GM10266 (cell line): ENCODE measurements around the gene CIART.

Experiments used
- DNase-seq: peaks from one replicate; pipeline ENCODE4 v3.0.0; 2012; ENCODE audit errors: extremely low spot score
- CTCF ChIP-seq: IDR thresholded peaks from 2 replicates; pipeline ENCODE4 v1.5.1; 2012; ENCODE audit warnings: mild to moderate bottlenecking, low read depth; ENCODE audit not compliant: control insufficient read depth, insufficient read depth; ENCODE audit errors: missing control alignments

Gene CIART

GRCh38 chr1:150256554-150257341 lies 25.6 kb upstream of the CIART start:
- no peak for TF ChIP-seq CTCF
- no peak for DNase-seq

- no peak for TF ChIP-seq CTCF
- DNase-seq, result no peak
These were observed 24.4 kb upstream of the CIART start, which contains the start of gene CA14 for GRCh38 chr1:150257624-150258585. CA14 (plus strand) TSS chr1:150257774; CDS start chr1:150258129, 355 bp downstream.

GRCh38 chr1:150259217-150259616 lies 23.1 kb upstream of the CIART start:
- no peak for TF ChIP-seq CTCF
- no peak for DNase-seq

GRCh38 chr1:150259758-150260669 lies 22.3 kb upstream of the CIART start:
- TF ChIP-seq CTCF, result no peak
- no peak for DNase-seq

- DNase-seq, result no peak
- no peak for TF ChIP-seq CTCF
These were observed 21.0 kb upstream of the CIART start for GRCh38 chr1:150261367-150261766.

GRCh38 chr1:150262388-150263320 lies 19.7 kb upstream of the CIART start:
- no peak for DNase-seq
- no peak for TF ChIP-seq CTCF
